SU-DHL-6 (cell line): ENCODE results near the gene GALNT17.
"Not testable (repeated sequence)": the region's sequence is repeated elsewhere in the genome, so short reads cannot be mapped to it uniquely, and the experiment has no call there.

ENCODE experiments used
- H2AFZ ChIP-seq: fragments of 200-600 bp; sonication (generic); 2 replicates; pipeline ENCODE4 v1.6.1; 2014; ENCODE audit warnings: low read depth, mild to moderate bottlenecking, moderate library complexity, mixed read lengths, antibody characterized with exemption, low read length; ENCODE audit not compliant: severe bottlenecking
- H3F3A ChIP-seq: fragments of 200-600 bp; shearing (Covaris generic); 2 replicates; pipeline ENCODE4 v1.6.0; 2016; ENCODE audit warnings: antibody characterized with exemption, mild to moderate bottlenecking; ENCODE audit not compliant: insufficient read depth
- H3K27ac ChIP-seq: fragments of 200-600 bp; sonication (generic); 2 replicates; pipeline ENCODE4 v1.5.1; 2016; ENCODE audit warnings: low read depth, mild to moderate bottlenecking, low read length, moderate library complexity, mixed read lengths
- H3K27me3 ChIP-seq: fragments of 200-600 bp; sonication (generic), shearing (Covaris generic); 2 replicates; pipeline ENCODE4 v1.6.0; 2014; ENCODE audit warnings: mild to moderate bottlenecking, low read length
- H3K36me3 ChIP-seq: fragments of 200-600 bp; sonication (generic); 2 replicates; pipeline ENCODE4 v1.6.1; 2014; ENCODE audit warnings: mild to moderate bottlenecking, low read length, mixed read lengths
- H3K4me2 ChIP-seq: fragments of 300-600, 200-600 bp; shearing (Covaris generic), sonication (generic); 2 replicates; pipeline ENCODE4 v1.6.0; 2014; ENCODE audit warnings: low read length, low read depth, mild to moderate bottlenecking; ENCODE audit not compliant: poor library complexity, severe bottlenecking
- H3K4me3 ChIP-seq: fragments of 200-600 bp; sonication (generic); 2 replicates; pipeline ENCODE4 v1.5.1; 2014; ENCODE audit warnings: antibody characterized with exemption, low read length, mild to moderate bottlenecking, mixed read lengths; ENCODE audit not compliant: insufficient read depth, poor library complexity, severe bottlenecking
- H3K79me2 ChIP-seq: fragments of 200-600 bp; sonication (generic); 2 replicates; pipeline ENCODE4 v1.6.1; 2014; ENCODE audit warnings: mild to moderate bottlenecking, low read length, moderate library complexity; ENCODE audit not compliant: insufficient read depth
- H3K9ac ChIP-seq: fragments of 200-600 bp; sonication (generic); 2 replicates; pipeline ENCODE4 v1.7.0; 2014; ENCODE audit warnings: mild to moderate bottlenecking, low read length
- H3K9me2 ChIP-seq: fragments of 200-600 bp; sonication (generic); replicated peaks from 2 replicates; pipeline ENCODE4 v1.6.1; 2014; ENCODE audit warnings: low read length; ENCODE audit not compliant: insufficient read depth
- H3K9me3 ChIP-seq: fragments of 200-600 bp; sonication (generic); 2 replicates; pipeline ENCODE4 v1.6.1; 2014; ENCODE audit warnings: low read length, mixed read lengths; ENCODE audit not compliant: insufficient read depth
- H4K20me1 ChIP-seq: fragments of 200-600 bp; sonication (generic); 2 replicates; pipeline ENCODE4 v1.6.1; 2014; ENCODE audit warnings: low read depth, mild to moderate bottlenecking, antibody characterized with exemption, low read length, moderate library complexity, mixed read lengths
- EZH2phosphoT487 ChIP-seq: fragments of 200-600 bp; sonication (generic), shearing (Covaris generic); conservative IDR thresholded peaks from 2 replicates; pipeline ENCODE4 v1.6.1; 2018; ENCODE audit warnings: mild to moderate bottlenecking, antibody characterized with exemption, low read length, moderate library complexity, mixed read lengths
- TF ChIP-seq, protein P1 (sequence below): fragments of 200-600 bp; sonication (generic); IDR thresholded peaks from one replicate; pipeline ENCODE4 v1.5.1; 2017; ENCODE audit warnings: antibody characterized with exemption, mild to moderate bottlenecking, low read length, moderate library complexity; ENCODE audit not compliant: insufficient read depth, poor library complexity, severe bottlenecking

The GALNT17 gene

DNA sequence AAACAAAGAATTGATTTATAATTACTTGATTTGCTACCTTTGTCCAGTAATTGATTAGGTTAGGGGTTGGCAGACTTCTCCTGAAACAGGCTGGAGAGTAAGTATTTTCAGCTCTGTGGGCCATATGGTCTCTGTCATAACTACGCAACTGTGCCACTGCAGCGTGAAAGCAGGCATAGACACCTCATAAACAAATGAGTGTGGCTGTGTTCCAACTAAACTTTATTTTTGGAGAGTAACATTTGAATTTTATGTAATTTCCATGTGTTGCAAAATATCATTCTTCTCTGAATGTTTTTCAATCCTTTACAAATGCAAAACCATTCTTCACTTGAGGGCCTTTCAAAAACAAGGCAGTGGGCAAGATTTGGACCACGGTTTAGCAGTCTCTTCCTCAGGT lies 76.9 kb downstream of the GALNT17 start:
- H3K27ac ChIP-seq = no peak overlapping the region
- H3K36me3 ChIP-seq = no peaks in the 10 kb centered on the region
- H2AFZ ChIP-seq = no peak overlapping the region
- H3K4me2 ChIP-seq = no peak overlapping the region
- H3F3A ChIP-seq = no peaks in the 10 kb centered on the region
- no peaks in the 10 kb centered on the region for H3K9me2 ChIP-seq
- no peaks in the 10 kb centered on the region for H3K27me3 ChIP-seq
- no peak overlapping the region for H3K9ac ChIP-seq
- no peak overlapping the region for H3K4me3 ChIP-seq
- TF ChIP-seq EZH2phosphoT487 = no peak
- TF ChIP-seq, protein P1, sequence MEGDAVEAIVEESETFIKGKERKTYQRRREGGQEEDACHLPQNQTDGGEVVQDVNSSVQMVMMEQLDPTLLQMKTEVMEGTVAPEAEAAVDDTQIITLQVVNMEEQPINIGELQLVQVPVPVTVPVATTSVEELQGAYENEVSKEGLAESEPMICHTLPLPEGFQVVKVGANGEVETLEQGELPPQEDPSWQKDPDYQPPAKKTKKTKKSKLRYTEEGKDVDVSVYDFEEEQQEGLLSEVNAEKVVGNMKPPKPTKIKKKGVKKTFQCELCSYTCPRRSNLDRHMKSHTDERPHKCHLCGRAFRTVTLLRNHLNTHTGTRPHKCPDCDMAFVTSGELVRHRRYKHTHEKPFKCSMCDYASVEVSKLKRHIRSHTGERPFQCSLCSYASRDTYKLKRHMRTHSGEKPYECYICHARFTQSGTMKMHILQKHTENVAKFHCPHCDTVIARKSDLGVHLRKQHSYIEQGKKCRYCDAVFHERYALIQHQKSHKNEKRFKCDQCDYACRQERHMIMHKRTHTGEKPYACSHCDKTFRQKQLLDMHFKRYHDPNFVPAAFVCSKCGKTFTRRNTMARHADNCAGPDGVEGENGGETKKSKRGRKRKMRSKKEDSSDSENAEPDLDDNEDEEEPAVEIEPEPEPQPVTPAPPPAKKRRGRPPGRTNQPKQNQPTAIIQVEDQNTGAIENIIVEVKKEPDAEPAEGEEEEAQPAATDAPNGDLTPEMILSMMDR = no peak
- peaks cover 5% of the 10 kb centered on the region; the same call in 1 of the 2 replicates for H3K9me3 ChIP-seq
- H3K79me2 ChIP-seq = no peaks in the 10 kb centered on the region
- H4K20me1 ChIP-seq = no peaks in the 10 kb centered on the region

GRCh38 chr7:71209484-71209883 lies 77.5 kb downstream of the GALNT17 start:
- not testable (repeated sequence) for H3K36me3 ChIP-seq, H3K9me3 ChIP-seq, H3K27me3 ChIP-seq, H3F3A ChIP-seq, H3K4me3 ChIP-seq, H3K27ac ChIP-seq, H2AFZ ChIP-seq, H4K20me1 ChIP-seq, H3K79me2 ChIP-seq, H3K4me2 ChIP-seq, H3K9ac ChIP-seq, H3K9me2 ChIP-seq

- H3K27me3 ChIP-seq = no peaks in the 10 kb centered on the region
- no peaks in the 10 kb centered on the region for H3F3A ChIP-seq
- H3K79me2 ChIP-seq = no peaks in the 10 kb centered on the region
- no peak overlapping the region for H2AFZ ChIP-seq
- H3K4me3 ChIP-seq = no peak overlapping the region
- H3K9me3 ChIP-seq = no peaks in the 10 kb centered on the region
- H3K4me2 ChIP-seq = no peak overlapping the region
- H3K9ac ChIP-seq = no peak overlapping the region
- no peaks in the 10 kb centered on the region for H3K36me3 ChIP-seq
- no peak overlapping the region for H3K27ac ChIP-seq
- no peaks in the 10 kb centered on the region for H4K20me1 ChIP-seq
- TF ChIP-seq, protein P1 = no peak
- TF ChIP-seq EZH2phosphoT487 = no peak
- no peaks in the 10 kb centered on the region for H3K9me2 ChIP-seq
These were observed 78.3 kb downstream of the GALNT17 start for GRCh38 chr7:71210220-71210619.

DNA sequence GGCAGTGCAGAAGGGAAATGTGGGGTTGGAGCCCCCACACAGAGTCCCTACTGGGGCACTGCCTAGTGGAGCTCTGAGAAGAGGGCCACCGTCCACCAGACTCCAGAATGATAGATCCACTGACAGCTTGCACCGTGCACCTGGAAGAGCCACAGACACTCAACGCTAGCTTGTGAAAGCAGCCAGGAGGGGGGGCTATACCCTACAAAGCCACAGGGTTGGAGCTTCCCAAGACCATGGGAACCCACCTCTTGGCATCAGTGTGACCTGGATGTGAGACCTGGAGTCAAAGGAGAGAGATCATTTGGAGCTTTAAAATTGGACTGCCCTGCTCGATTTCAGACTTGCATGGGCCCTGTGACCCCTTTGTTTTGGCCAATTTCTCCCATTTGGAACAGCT lies 80.5 kb downstream of the GALNT17 start:
- H3K9me3 ChIP-seq, H3F3A ChIP-seq, H2AFZ ChIP-seq, H3K27me3 ChIP-seq, H3K79me2 ChIP-seq, H3K27ac ChIP-seq, H4K20me1 ChIP-seq, H3K9me2 ChIP-seq, H3K36me3 ChIP-seq, H3K4me3 ChIP-seq, H3K4me2 ChIP-seq, H3K9ac ChIP-seq: not testable (repeated sequence)
